SK-N-SH (cell line): ENCODE measurements around the gene PDE11A. TPM values are rescaled to one million over a fixed set of nuclear protein-coding genes. Genes with fewer than 3 reads are reported as not detected.

Experiments used
- CTCF ChIA-PET: fragments of 300-600, 350-600 bp; formaldehyde crosslinking; extraction: SDS; loops from one replicate; lab custom pipeline; 2021; lab: Yijun Ruan, JAX
- POLR2A ChIA-PET: fragments of 350-600 bp; sonication (Branson Sonifier 250); formaldehyde crosslinking; extraction: SDS; loops from one replicate; lab custom pipeline; 2020; ENCODE audit warnings: antibody characterized with exemption, inconsistent platforms; lab: Yijun Ruan, JAX
- DNase-seq: peaks from one replicate; pipeline ENCODE4 v3.0.0; 2012
- H2AFZ ChIP-seq: fragments of 200-600 bp; sonication (generic); 2 replicates; pipeline ENCODE4 v1.8.1; 2016; ENCODE audit warnings: antibody characterized with exemption, mild to moderate bottlenecking, low read depth
- H3F3A ChIP-seq: fragments of 200-600 bp; sonication (generic); replicated peaks from 2 replicates; pipeline ENCODE3; 2016; ENCODE audit warnings: antibody characterized with exemption, mild to moderate bottlenecking; ENCODE audit not compliant: insufficient read depth
- H3K27ac ChIP-seq, 2 experiments: fragments of 200-500 bp in 1 of 2; fragments of 200-600 bp in 1 of 2; sonication (Bioruptor generic) in 1 of 2; sonication (generic), shearing (Covaris generic) in 1 of 2; 2 replicates each; pipeline versions ENCODE4 v1.5.1 to v1.6.1; 2014 to 2016; ENCODE audit warnings: low read depth in 2 of 2, inconsistent platforms in 1 of 2, low read length in 1 of 2, mild to moderate bottlenecking in 1 of 2, mixed read lengths in 1 of 2
- H3K27me3 ChIP-seq: fragments of 200-600 bp; sonication (generic), shearing (Covaris generic); 2 replicates; pipeline ENCODE4 v1.6.1; 2016; ENCODE audit warnings: mixed run types; ENCODE audit not compliant: insufficient read depth
- H3K36me3 ChIP-seq, 2 experiments: fragments of 200-500 bp in 1 of 2; fragments of 200-600 bp in 1 of 2; sonication (Bioruptor generic) in 1 of 2; sonication (generic) in 1 of 2; replicated peaks in 1 of 2; 2 replicates each; pipeline versions ENCODE3 to v1.5.1; 2014 to 2016; ENCODE audit warnings: low read length in 1 of 2, mild to moderate bottlenecking in 1 of 2; ENCODE audit not compliant: insufficient read depth in 2 of 2, control insufficient read depth in 1 of 2
- H3K4me1 ChIP-seq, 2 experiments: fragments of 200-500 bp in 1 of 2; fragments of 200-600 bp in 1 of 2; sonication (Bioruptor generic) in 1 of 2; sonication (generic), shearing (Covaris generic) in 1 of 2; 2 replicates each; pipeline versions ENCODE4 v1.5.1 to v1.6.1; 2014 to 2016; ENCODE audit warnings: low read depth in 1 of 2, low read length in 1 of 2, mixed run types in 1 of 2; ENCODE audit not compliant: insufficient read depth in 2 of 2, control insufficient read depth in 1 of 2
- H3K4me2 ChIP-seq: fragments of 200-600 bp; sonication (generic), shearing (Covaris generic); 2 replicates; pipeline ENCODE4 v1.6.1; 2017; ENCODE audit warnings: mixed run types
- H3K4me3 ChIP-seq, 2 experiments: fragments of 200-500 bp in 1 of 2; fragments of 200-600 bp in 1 of 2; sonication (Bioruptor generic) in 1 of 2; sonication (generic), shearing (Covaris generic) in 1 of 2; 2 replicates each; pipeline versions ENCODE4 v1.5.1 to v1.8.1; 2014 to 2016; ENCODE audit warnings: low read depth in 2 of 2, inconsistent platforms in 1 of 2, low read length in 1 of 2, mild to moderate bottlenecking in 1 of 2, mixed read lengths in 1 of 2, moderate library complexity in 1 of 2
- H3K79me2 ChIP-seq: fragments of 200-600 bp; sonication (generic); 2 replicates; pipeline ENCODE4 v1.8.1; 2017; ENCODE audit warnings: mild to moderate bottlenecking; ENCODE audit not compliant: insufficient read depth
- H3K9ac ChIP-seq: fragments of 200-600 bp; sonication (generic); 2 replicates; pipeline ENCODE4 v1.6.1; 2017; ENCODE audit warnings: mixed run types
- H3K9me2 ChIP-seq: fragments of 200-600 bp; sonication (generic); 2 replicates; pipeline ENCODE4 v1.6.1; 2017; ENCODE audit warnings: mixed run types
- H3K9me3 ChIP-seq: fragments of 200-600 bp; sonication (generic); 2 replicates; pipeline ENCODE4 v1.6.1; 2017; ENCODE audit warnings: mixed run types, mild to moderate bottlenecking, moderate library complexity
- H4K20me1 ChIP-seq: fragments of 200-600 bp; sonication (generic); 2 replicates; pipeline ENCODE4 v1.6.1; 2017; ENCODE audit warnings: mild to moderate bottlenecking, mixed run types; ENCODE audit not compliant: insufficient read depth
- CHD2 ChIP-seq: fragments of 150-350 bp; IDR thresholded peaks from 2 replicates; pipeline ENCODE4 v1.6.1; 2018; ENCODE audit warnings: low read length; ENCODE audit not compliant: partially characterized antibody
- FOSL2 ChIP-seq: IDR thresholded peaks from 2 replicates; pipeline ENCODE4 v1.4.0; 2012; ENCODE audit warnings: low read depth, mild to moderate bottlenecking, moderate library complexity, borderline replicate concordance
- FOXM1 ChIP-seq: IDR thresholded peaks from 2 replicates; pipeline ENCODE4 v1.4.0; 2012; ENCODE audit warnings: low read depth, mild to moderate bottlenecking
- GABPA ChIP-seq: IDR thresholded peaks from 2 replicates; pipeline ENCODE4 v1.4.0; 2012; ENCODE audit warnings: low read depth, mild to moderate bottlenecking
- JUND ChIP-seq: IDR thresholded peaks from 2 replicates; pipeline ENCODE4 v1.4.0; 2012
- NFIC ChIP-seq: IDR thresholded peaks from 2 replicates; pipeline ENCODE4 v1.4.0; 2012; ENCODE audit warnings: borderline replicate concordance
- POLR2AphosphoS5 ChIP-seq: IDR thresholded peaks from 2 replicates; pipeline ENCODE4 v1.6.1; 2012; ENCODE audit warnings: low read depth, low read length
- TEAD4 ChIP-seq: IDR thresholded peaks from 2 replicates; pipeline ENCODE4 v1.4.0; 2012; ENCODE audit warnings: mild to moderate bottlenecking, borderline replicate concordance; ENCODE audit not compliant: insufficient read depth
- WGBS: methylation state at CpG from one replicate; pipeline ENCODE4 v1.1.6; 2017; ENCODE audit warnings: low lambda C conversion rate; 5-methylcytosine and 5-hydroxymethylcytosine counted together
- polyA plus RNA-seq, 3 experiments: library from polyadenylated mRNA; depleted of rRNA; stranded (reverse); fragments of >200 nt; gene quantifications; 2 replicates each; pipeline ENCODE4 v1.2.3, GENCODE V29; 2012
- TF ChIP-seq, protein P1 (sequence below): IDR thresholded peaks from 2 replicates; pipeline ENCODE4 v1.6.1; 2012; ENCODE audit warnings: mild to moderate bottlenecking, low read depth, low read length, moderate library complexity
- TF ChIP-seq, protein P2 (sequence below): IDR thresholded peaks from 2 replicates; pipeline ENCODE4; 2012
- TF ChIP-seq, protein P3 (sequence below): fragments of 150-350 bp; IDR thresholded peaks from 2 replicates; pipeline ENCODE4 v1.6.1; 2017; ENCODE audit warnings: antibody characterized with exemption, low read length, low read depth, borderline replicate concordance

Gene PDE11A
- polyA plus RNA-seq, 1 of the 3 experiments (the other 2 are of a cell fraction) = 0.10 TPM

DNA sequence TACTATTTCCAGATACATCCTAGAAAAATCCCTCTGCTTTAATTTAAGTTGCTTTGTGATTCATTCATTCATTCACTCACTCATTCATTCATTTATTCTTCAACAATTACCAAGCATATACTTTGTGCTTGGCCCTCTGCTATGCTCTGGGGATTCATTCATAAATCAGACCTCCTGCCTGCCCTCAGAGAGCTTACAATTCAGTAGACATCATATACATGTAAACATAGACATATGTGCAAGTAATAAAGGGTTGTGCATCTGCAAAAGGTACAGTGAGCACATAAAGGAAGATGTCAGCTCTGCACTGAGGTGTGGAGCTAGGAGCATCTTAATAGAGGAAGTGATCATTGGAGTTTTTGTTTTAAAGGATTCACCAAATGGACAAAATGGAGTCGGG is 490.6 kb downstream of the PDE11A start (continued):
- TF ChIP-seq, protein P1, sequence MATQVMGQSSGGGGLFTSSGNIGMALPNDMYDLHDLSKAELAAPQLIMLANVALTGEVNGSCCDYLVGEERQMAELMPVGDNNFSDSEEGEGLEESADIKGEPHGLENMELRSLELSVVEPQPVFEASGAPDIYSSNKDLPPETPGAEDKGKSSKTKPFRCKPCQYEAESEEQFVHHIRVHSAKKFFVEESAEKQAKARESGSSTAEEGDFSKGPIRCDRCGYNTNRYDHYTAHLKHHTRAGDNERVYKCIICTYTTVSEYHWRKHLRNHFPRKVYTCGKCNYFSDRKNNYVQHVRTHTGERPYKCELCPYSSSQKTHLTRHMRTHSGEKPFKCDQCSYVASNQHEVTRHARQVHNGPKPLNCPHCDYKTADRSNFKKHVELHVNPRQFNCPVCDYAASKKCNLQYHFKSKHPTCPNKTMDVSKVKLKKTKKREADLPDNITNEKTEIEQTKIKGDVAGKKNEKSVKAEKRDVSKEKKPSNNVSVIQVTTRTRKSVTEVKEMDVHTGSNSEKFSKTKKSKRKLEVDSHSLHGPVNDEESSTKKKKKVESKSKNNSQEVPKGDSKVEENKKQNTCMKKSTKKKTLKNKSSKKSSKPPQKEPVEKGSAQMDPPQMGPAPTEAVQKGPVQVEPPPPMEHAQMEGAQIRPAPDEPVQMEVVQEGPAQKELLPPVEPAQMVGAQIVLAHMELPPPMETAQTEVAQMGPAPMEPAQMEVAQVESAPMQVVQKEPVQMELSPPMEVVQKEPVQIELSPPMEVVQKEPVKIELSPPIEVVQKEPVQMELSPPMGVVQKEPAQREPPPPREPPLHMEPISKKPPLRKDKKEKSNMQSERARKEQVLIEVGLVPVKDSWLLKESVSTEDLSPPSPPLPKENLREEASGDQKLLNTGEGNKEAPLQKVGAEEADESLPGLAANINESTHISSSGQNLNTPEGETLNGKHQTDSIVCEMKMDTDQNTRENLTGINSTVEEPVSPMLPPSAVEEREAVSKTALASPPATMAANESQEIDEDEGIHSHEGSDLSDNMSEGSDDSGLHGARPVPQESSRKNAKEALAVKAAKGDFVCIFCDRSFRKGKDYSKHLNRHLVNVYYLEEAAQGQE = no peak
- no peak for TF ChIP-seq CHD2
- TF ChIP-seq TEAD4 = no peak
- TF ChIP-seq FOXM1 = no peak
- TF ChIP-seq JUND = no peak
- TF ChIP-seq, all 33 proteins: peak for 0

DNA sequence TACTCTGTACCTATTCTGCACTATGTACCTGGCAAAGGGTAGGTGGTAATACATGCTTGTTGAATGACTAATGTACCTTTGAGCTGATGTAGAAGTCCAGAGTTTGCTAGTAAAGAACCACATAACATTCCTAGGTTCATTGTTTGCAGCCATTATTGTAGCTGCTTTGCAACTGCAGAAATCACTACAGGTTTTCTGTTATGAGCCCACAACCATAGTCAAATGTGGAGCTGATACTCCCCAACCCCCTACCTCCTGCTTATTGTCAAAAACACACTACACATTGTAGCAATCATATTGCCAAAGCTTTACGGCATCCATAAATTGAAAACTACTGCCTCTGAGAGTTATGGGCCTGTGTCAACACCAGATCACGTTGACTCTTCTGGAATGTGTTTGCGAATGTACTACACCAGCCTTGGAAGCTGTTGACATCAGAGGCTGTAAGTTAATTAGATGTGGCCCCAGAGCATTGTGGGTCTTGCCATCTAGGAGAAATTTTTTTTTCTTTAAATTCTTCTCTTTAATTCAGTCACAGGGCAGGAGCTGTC is 493.0 kb downstream of the PDE11A start:
- H3K4me3 ChIP-seq = no peak overlapping the region
- no peaks in the 10 kb centered on the region for H3K36me3 ChIP-seq
- H3F3A ChIP-seq = no peaks in the 10 kb centered on the region
- H3K27ac ChIP-seq = no peak overlapping the region
- 0 out of 2 replicates have a peak, but pooled peaks cover 3% of the 10 kb centered on the region for H3K9me2 ChIP-seq
- no peaks in the 10 kb centered on the region for H3K9me3 ChIP-seq
- H3K4me2 ChIP-seq = no peak overlapping the region
- no peaks in the 10 kb centered on the region for H3K4me1 ChIP-seq
- H3K27me3 ChIP-seq = no peaks in the 10 kb centered on the region
- H4K20me1 ChIP-seq = no peaks in the 10 kb centered on the region
- ChIA-PET POLR2A (no interaction called here), CTCF (interaction anchor here (1.3 kb wide), 1 partner anchor 9 kb away, joined by 3 read pairs; no protein-coding TSS in a partner anchor)
- no peak overlapping the region for H2AFZ ChIP-seq
- no peak for TF ChIP-seq NFIC
- TF ChIP-seq FOSL2 = no peak
- no peak for TF ChIP-seq GABPA
- TF ChIP-seq, protein P2, sequence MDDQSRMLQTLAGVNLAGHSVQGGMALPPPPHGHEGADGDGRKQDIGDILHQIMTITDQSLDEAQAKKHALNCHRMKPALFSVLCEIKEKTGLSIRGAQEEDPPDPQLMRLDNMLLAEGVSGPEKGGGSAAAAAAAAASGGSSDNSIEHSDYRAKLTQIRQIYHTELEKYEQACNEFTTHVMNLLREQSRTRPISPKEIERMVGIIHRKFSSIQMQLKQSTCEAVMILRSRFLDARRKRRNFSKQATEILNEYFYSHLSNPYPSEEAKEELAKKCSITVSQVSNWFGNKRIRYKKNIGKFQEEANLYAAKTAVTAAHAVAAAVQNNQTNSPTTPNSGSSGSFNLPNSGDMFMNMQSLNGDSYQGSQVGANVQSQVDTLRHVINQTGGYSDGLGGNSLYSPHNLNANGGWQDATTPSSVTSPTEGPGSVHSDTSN = no peak
- TF ChIP-seq, protein P3, sequence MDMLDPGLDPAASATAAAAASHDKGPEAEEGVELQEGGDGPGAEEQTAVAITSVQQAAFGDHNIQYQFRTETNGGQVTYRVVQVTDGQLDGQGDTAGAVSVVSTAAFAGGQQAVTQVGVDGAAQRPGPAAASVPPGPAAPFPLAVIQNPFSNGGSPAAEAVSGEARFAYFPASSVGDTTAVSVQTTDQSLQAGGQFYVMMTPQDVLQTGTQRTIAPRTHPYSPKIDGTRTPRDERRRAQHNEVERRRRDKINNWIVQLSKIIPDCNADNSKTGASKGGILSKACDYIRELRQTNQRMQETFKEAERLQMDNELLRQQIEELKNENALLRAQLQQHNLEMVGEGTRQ = no peak
- TF ChIP-seq FOXM1 = no peak
- TF ChIP-seq POLR2AphosphoS5 = no peak
- H3K79me2 ChIP-seq = no peaks in the 10 kb centered on the region
- WGBS = 80% methylated on average over 3 of the region's 3 CpGs
- DNase-seq = no peak
- H3K9ac ChIP-seq = no peak overlapping the region
